ENCODE measurements around the gene SNRPE. TPM values are rescaled to one million over a fixed set of nuclear protein-coding genes. Genes with fewer than 3 reads are reported as not detected.

SNRPE gene
- total RNA-seq, 1 experiment from 2014 or later = 140 TPM

DNA sequence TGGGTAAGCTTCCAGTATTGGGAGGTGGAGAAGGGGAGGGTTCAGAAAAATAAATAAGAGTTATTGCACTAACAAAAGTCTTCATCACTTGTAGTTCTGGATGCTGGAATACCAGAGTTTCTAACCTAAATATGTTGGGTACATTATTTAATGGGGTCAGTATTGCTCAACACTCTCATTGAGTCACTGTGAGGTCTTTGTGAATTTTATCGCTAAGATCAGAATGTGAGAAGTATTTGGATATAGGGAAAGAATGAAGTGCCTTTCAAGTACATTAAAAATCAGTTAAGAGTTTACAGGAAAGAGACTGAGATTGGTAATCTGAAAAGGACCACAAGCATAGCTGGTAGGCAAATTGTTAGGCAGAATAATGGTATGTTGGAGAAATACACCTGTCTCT, 8.8 kb downstream of the SNRPE start:
- no peak for DNase-seq (ENCODE audit: low read depth, low spot score)
- in situ Hi-C loops (cut with HindIII; ENCODE audit: low pct_unique_long_range_greater_than_20kb, low sequenced_read_pairs) = no loop called here

DNA sequence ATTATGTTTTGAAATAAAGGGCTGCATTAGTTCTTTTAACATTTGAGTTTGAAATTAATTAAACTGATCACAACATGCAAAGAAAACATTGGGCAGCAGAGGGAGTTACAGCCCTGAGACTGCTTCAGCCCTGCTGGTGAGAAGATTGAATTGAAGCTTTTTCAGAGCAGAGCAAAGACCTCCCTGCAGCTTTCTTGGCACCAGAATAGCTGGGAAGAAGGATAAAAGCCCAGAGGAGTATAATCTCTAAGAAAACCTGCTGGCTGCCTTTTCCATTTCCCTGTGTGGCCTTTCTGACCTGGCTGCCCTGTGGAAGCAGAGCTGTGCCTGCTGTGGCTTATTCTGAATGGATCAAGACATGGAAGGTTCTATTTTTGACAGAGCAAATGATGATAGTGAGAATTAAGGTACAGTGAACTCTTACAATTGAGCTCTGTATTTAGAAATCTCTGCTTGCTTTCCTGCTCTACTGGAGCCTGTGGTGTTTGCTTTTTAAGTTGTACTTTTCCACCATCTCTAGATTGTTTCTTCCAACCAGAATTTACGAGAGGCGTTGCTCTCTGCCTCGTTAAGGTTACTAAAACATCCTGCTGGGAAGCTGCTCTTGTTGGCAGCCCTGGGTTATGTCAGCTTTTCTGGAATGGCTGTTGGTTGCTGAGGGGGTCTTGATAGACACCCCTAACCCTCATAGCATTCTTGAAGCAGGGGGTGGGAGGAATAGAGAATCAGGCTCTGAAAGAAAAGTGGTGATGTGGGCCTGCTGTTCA, 9.9 kb downstream of the SNRPE start:
- in situ Hi-C loops (cut with HindIII; ENCODE audit: low pct_unique_long_range_greater_than_20kb, low sequenced_read_pairs) = no loop called here
- DNase-seq (ENCODE audit: low read depth, low spot score) = peak; percentile 82

DNA sequence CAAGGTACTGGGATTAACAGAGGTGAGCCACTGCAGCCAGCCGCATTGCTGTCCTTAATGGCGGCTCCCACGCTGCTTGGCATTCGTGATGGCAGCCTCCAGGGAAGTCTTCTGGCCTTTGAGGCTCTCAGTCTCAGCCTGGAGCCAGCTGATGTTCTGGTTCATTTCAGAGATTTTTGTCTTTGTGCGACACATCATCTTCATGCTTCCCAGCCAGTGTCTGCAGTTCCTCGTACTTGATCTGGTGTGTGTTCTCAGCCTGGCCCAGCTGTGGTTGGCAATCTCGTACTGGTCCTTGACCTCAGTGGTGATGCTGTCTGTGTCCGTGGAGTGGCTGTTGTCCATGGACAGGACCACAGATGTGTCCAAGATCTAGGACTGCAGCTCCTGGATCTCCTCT, 11.7 kb downstream of the SNRPE start:
- in situ Hi-C loops (cut with HindIII; ENCODE audit: low pct_unique_long_range_greater_than_20kb, low sequenced_read_pairs) = no loop called here
- DNase-seq (ENCODE audit: low read depth, low spot score) = no peak

DNA sequence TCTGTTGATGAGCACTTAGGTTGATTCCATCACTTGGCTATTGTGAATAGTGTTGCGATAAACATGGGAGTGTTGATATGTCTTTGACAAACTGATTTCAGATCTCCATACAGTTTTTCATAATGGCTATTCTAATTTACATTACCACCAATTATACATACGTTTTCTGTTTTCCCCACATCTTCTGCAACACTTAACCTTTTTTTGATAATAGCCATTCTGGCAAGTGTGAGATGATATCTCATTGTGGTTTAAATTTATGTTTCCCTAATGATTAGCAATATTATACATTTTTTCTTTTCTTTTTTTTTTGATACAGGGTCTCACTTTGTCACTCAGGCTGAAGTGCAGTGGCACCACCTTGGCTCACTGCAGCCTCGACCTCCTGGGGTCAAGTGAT, 17.0 kb downstream of the SNRPE start:
- in situ Hi-C loops (cut with HindIII; ENCODE audit: low pct_unique_long_range_greater_than_20kb, low sequenced_read_pairs) = no loop called here
- no peak for DNase-seq (ENCODE audit: low read depth, low spot score)

DNA sequence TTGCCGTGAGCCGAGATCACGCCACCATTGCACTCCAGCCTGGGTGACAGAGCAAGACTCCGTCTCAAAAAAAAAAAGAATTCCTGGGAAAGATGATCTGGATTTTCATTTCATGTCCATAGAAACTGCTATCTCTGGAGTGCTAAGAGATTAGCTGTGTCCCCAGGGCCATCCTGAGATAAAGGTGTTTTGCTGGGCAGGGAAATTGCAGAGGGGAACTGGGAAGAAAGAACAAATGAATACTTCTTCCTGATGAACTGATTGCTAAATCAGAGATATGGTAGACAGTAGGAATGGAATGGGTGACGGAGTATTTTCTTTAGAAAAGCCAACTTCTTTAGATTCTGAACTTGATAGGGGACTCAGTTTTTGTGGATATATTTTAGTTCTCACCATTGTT, 19.2 kb downstream of the SNRPE start:
- in situ Hi-C loops (cut with HindIII; ENCODE audit: low pct_unique_long_range_greater_than_20kb, low sequenced_read_pairs) = no loop called here
- DNase-seq (ENCODE audit: low read depth, low spot score) = no peak

DNA sequence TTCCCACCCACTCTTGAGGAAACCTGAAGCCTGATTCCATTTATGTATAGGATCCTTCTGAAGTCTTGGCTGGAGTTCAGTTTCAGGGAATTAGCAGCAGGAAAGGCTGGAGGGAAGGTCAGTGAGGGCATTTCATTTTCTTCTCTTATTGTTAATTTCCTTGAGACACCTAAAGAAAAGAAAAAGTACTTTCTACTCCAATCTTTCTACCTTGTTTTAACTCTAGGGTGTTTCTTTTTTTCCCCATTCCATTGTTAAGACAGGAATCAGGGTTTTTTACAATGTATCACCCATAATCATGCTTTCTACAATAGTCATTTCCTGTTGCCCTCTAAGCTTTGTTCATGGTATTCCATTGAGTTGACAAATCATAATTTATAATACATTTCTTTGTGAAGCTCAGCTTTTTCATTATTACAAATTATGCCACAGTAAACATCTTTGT, 27.4 kb downstream of the SNRPE start:
- DNase-seq (ENCODE audit: low read depth, low spot score) = no peak

DNA sequence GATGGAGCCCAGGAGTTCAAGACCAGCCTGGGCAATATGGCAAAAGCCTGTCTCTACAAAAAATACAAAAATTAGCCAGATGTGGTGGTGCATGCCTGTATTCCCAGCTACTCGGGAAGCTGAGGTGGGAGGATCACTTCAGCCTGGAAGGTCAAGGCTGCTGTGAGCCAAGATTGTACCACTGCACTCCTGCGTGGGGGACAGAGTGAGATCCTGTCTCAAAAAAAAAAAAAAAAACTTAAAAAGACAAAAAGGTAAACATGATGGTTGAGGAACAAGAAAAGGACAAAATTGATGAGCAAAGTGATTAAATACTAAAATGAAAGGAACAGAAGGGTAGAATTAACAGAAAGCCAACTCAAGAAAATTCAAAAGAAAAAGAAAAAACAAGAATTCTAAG, 30.6 kb downstream of the SNRPE start:
- in situ Hi-C loops (cut with HindIII; ENCODE audit: low pct_unique_long_range_greater_than_20kb, low sequenced_read_pairs) = no loop called here
- no peak for DNase-seq (ENCODE audit: low read depth, low spot score)

More for the DNA sequence above, 27.4 kb downstream of the SNRPE start:
- in situ Hi-C loops (cut with HindIII; ENCODE audit: low pct_unique_long_range_greater_than_20kb, low sequenced_read_pairs) = no loop called here

DNA sequence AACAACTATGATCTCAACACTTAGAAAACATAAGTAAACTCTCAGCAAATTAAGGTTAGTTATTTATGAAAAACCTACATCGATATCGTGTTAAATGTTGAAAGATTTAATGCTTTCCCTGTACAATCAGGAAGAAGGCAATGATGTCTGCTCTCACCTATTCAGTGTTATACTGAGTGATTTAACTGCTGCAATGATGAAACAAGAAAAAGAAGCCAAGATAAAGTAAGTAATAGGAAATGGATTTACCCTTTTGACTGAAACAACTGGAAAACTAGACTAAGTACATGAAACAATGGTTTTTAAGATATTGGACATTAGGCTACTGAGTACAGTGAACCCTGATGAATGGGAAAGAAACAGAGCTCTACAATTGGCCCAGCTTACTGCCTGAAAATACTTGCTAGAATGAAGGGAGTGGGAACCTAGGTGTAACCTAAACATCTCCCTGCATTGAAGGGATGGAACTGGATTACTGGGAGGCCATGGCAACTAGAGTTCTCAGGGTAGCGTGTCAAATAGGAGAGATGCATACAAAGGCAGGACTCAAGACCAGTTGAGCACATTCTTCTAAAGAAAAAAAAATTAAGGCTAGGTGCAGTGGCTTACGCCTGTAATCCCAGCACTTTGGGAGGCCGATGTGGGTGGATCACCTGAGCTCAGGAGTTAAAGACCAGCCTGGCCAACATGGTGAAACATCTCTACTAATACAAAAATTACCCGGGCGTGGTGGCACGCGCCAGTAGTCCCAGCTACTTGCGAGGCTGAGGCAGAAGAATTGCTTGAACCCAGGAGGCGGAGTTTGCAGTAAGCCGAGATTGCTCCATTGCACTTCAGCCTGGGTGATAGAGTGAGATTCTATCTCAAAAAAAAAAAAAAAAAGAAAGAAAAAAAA, 37.3 kb downstream of the SNRPE start:
- DNase-seq (ENCODE audit: low read depth, low spot score) = no peak
- in situ Hi-C loops (cut with HindIII; ENCODE audit: low pct_unique_long_range_greater_than_20kb, low sequenced_read_pairs) = no loop called here

DNA sequence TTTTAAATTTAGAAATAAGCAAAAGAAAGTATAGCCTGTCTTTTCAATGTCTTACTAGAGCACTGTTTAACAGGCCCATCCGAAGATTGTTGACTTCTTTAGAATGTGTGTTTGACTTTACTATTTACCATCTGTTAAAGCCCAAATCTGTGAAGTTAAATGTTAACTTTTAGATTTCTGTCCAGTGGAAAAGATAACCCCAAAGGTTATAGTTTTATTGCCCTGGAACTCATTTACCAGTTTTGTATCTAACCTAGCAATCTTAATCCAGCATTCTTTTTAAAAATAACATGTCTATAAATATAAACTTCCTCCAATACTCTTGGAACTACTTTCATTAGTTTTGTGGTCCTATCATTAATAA, 37.9 kb downstream of the SNRPE start:
- in situ Hi-C loops (cut with HindIII; ENCODE audit: low pct_unique_long_range_greater_than_20kb, low sequenced_read_pairs) = no loop called here

DNA sequence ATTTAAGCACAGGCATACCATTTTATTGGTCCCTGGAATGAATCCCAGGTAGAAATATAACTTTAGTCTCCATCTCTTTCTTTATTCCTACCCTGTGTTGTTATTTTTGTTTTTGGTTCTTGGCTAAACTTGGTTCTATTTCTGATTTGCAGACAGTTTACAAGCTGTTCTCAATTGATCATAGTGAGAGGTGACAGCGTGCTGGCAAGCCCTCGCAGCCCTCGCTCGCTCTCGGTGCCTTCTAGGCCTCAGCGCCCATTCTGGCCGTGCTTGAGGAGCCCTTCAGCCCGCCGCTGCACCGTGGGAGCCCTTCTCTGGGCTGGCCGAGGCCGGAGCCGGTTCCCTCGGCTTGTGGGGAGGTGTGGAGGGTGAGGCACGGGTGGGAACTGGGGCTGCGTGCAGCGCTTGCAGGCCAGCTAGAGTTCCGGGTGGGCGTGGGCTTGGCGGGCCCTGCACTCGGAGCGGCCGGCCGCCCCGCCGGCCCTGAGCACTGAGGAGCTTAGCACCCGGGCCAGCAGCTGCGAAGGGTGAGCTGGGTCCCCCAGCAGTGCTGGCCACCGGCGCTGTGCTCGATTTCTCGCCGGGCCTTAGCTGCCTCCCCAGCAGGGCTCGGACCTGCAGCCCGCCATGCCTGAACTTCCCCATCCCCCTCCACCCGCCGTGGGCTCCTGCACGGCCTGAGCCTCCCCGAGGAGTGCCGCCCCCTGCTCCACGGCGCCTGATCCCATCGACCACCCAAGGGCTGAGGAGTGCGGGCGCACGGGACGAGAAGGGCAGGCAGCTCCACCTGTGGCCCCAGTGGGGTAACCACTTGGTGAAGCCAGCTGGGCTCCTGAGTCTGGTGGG, 38.7 kb downstream of the SNRPE start:
- in situ Hi-C loops (cut with HindIII; ENCODE audit: low pct_unique_long_range_greater_than_20kb, low sequenced_read_pairs) = no loop called here
- DNase-seq (ENCODE audit: low read depth, low spot score) = no peak

More for the DNA sequence above, 37.9 kb downstream of the SNRPE start:
- DNase-seq (ENCODE audit: low read depth, low spot score) = no peak

DNA sequence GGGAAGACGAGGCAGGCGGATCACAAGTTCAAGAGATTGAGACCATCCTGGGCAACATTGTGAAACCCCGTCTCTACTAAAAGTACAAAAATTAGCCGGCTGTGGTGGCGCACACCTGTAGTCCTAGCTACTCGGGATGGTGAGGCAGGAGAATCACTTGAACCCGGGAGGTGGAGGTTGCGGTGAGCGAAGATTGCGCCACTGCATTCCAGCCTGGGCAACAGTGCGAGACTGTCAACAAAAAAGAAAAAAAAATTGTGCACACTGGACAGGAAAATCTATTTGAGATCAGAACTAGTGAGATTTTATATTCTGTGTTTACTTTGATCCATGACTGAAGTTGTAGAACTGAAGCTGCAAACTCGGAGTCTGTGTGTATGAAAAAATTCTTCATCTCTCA, 40.2 kb downstream of the SNRPE start:
- in situ Hi-C loops (cut with HindIII; ENCODE audit: low pct_unique_long_range_greater_than_20kb, low sequenced_read_pairs) = no loop called here

DNA sequence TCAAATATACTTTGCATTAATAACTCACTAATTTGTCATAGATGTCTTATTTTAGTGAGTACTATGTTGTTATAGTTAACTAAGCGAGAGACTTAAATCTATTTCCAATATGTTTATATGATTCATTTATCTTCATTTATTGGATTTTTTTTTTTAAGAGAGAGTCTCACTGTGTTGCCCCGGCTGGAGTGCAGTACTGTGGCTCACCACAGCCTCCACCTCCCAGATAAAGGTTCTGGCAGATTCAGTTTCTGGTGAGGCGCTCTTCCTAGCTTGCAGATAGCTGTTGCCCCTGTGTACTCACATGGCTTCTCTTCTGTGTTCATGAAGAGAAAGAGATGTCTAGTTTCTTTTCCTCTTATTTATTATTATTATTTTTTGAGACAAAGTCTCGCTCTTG, 43.9 kb downstream of the SNRPE start:
- DNase-seq (ENCODE audit: low read depth, low spot score) = no peak
- in situ Hi-C loops (cut with HindIII; ENCODE audit: low pct_unique_long_range_greater_than_20kb, low sequenced_read_pairs) = no loop called here

More for the DNA sequence above, 40.2 kb downstream of the SNRPE start:
- DNase-seq (ENCODE audit: low read depth, low spot score) = no peak

DNA sequence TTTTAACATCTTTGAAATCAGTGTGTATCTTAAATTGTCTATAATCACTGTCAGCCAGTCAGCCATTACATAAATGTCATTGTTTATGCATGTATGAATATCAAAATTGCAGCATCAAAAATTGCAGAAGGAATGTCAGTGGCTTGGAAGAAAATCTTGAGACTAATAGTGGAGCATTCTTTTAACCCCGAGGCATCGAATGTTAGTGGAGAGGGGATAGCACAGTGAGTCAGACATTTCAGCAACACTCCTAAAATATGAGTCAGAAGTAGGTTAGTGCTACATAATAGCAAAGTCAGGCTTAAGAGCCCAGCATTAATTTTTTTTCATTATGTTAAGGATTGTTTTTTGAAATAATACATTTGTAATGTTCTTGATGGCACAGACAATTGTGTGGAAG, 45.5 kb downstream of the SNRPE start:
- in situ Hi-C loops (cut with HindIII; ENCODE audit: low pct_unique_long_range_greater_than_20kb, low sequenced_read_pairs) = no loop called here
- peak; percentile 57 for DNase-seq (ENCODE audit: low read depth, low spot score)

DNA sequence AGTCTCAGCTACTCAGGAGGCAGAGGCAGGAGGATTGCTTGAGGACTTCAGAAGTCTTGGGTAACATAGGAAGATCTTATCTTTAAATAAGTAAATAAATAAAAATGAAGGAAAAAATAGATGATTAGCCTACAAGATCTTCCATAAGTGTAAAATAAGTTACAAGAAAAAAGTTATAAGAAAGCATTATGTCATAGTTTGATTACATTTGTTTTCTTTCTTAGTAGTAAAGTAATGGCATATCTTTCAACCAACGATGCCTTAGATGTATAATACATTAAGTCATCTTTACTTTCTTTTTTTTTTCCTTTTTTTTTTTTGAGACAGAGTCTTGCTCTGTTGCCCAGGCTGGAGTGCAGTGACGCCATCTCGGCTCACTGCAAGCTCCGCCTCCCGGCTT, 46.5 kb downstream of the SNRPE start:
- DNase-seq (ENCODE audit: low read depth, low spot score) = no peak
- in situ Hi-C loops (cut with HindIII; ENCODE audit: low pct_unique_long_range_greater_than_20kb, low sequenced_read_pairs) = no loop called here

DNA sequence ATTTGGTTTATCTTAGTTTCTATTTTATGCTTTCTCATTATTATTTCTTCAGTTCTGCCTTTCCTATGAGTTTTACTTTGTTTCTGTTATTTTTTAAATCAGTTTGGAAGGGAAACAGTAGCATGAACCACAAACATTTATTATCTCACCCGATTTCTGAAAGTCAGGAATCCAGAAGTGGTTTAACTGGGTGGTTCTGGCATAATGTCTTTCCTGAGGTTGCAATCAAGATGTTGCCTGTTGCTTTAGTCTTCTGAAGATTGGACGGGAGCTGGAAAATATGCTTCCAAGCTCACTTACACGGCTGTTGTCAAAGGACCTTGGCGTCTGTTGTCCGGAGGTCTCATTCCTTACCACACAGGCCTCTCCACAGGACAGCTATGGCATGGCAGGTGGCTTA, 50.4 kb downstream of the SNRPE start:
- in situ Hi-C loops (cut with HindIII; ENCODE audit: low pct_unique_long_range_greater_than_20kb, low sequenced_read_pairs) = no loop called here
- DNase-seq (ENCODE audit: low read depth, low spot score) = no peak

DNA sequence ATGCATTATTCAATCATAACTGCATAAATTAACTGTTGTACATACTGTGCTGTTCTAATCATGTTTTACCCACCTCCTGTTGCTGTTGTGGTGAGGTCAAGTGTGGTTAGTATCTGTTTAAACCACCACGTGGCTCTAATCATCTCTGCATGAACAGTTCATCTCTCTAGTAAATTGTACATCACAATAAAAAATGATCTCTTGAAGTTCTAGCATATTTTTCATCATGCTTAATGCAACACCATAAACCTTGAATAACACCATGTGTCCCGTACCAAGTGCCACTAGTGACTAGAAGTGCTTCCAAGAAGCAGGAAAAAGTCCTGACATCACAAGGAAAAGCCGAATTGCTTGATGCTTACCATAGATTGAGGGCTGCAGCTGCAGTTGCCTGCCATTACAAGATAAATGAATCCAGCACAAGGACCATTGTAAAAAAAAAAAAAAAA, 51.7 kb downstream of the SNRPE start:
- in situ Hi-C loops (cut with HindIII; ENCODE audit: low pct_unique_long_range_greater_than_20kb, low sequenced_read_pairs) = no loop called here
- no peak for DNase-seq (ENCODE audit: low read depth, low spot score)

DNA sequence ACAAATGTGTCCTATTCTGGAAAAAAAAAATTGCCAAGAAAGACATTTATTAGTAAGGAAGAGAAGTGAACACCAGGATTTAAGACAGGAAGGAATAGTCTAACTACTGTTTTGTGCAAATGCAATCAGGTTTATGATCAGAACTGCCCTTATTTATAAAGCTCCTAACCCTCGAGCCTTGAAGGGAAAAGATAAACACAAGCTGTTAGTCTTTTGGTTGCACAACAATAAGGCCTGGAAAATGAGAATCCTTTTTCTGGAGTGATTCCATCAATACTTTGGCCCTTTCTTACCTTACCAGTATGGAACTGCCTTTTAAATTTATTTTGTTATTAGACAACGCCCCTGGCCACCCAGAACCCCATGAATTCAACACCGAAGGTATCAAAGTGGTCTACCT, 52.9 kb downstream of the SNRPE start:
- DNase-seq (ENCODE audit: low read depth, low spot score) = no peak
- in situ Hi-C loops (cut with HindIII; ENCODE audit: low pct_unique_long_range_greater_than_20kb, low sequenced_read_pairs) = no loop called here

DNA sequence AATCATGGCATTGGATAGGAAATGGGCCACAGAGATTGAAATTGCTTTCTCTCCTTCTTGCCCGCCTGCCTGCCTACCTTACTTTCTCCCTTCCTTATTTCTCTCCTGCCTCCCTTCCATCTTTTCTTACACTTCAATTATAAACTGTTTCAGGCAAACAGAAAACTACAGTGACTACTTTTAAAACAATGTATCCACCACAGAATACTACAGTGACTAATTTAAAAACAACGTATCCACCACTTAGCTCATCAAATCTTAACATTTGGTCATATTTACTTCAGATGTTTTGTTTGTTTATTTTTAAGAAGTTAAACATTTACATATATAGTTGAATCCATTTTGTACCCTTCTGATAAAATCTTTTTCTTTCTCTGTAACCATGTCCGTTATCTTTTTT, 54.4 kb downstream of the SNRPE start:
- no peak for DNase-seq (ENCODE audit: low read depth, low spot score)
- in situ Hi-C loops (cut with HindIII; ENCODE audit: low pct_unique_long_range_greater_than_20kb, low sequenced_read_pairs) = no loop called here
